Activated CD4-positive, alpha-beta T cell treated with anti-CD3 and anti-CD28 coated beads, Interleukin-2, amount 10 ng/mL, durations not matched to agents 7 days and 5 days (primary cell): ENCODE data around the gene JAKMIP2. TPM values are rescaled to one million over a fixed set of nuclear protein-coding genes. Genes with fewer than 3 reads are reported as not detected.
"Not testable (repeated sequence)": the region's sequence is repeated elsewhere in the genome, so short reads cannot be mapped to it uniquely, and the experiment has no call there.

Source experiments
- CTCF ChIA-PET: fragments of 350-600 bp; sonication (Branson Sonifier 250); formaldehyde crosslinking; loops from one replicate; lab custom pipeline; 2021; ENCODE audit warnings: antibody characterized with exemption; lab: Charles Lee
- POLR2A ChIA-PET: fragments of 350-600 bp; sonication (Branson Sonifier 250); formaldehyde crosslinking; loops from one replicate; lab custom pipeline; 2021; ENCODE audit warnings: antibody characterized with exemption; lab: Charles Lee
- DNase-seq: peaks from one replicate; pipeline ENCODE4 v3.0.0-alpha.2; 2020
- H3K27ac Mint-ChIP-seq: one replicate; pipeline ENCODE4 v1.8.0; 2021; ENCODE audit warnings: mild to moderate bottlenecking, moderate library complexity, mixed read lengths
- H3K27me3 Mint-ChIP-seq: one replicate; pipeline ENCODE4 v1.8.0; 2021; ENCODE audit warnings: mixed read lengths
- H3K36me3 Mint-ChIP-seq: one replicate; pipeline ENCODE4 v1.8.0; 2021; ENCODE audit warnings: low read depth, mixed read lengths
- H3K4me1 Mint-ChIP-seq: one replicate; pipeline ENCODE4 v1.8.0; 2021; ENCODE audit warnings: mixed read lengths
- H3K4me3 Mint-ChIP-seq: one replicate; pipeline ENCODE4 v1.8.0; 2021; ENCODE audit warnings: mild to moderate bottlenecking, moderate library complexity, mixed read lengths
- H3K9me3 Mint-ChIP-seq: one replicate; pipeline ENCODE4 v1.8.0; 2021; ENCODE audit warnings: mixed read lengths
- total RNA-seq, 2 experiments: library from RNA; stranded (reverse); gene quantifications; one replicate each; pipeline ENCODE4 v1.2.3, GENCODE V29; 2021

The JAKMIP2 gene
- total RNA-seq, result 1 to 10 TPM; 4.3 to 5.3 TPM

DNA sequence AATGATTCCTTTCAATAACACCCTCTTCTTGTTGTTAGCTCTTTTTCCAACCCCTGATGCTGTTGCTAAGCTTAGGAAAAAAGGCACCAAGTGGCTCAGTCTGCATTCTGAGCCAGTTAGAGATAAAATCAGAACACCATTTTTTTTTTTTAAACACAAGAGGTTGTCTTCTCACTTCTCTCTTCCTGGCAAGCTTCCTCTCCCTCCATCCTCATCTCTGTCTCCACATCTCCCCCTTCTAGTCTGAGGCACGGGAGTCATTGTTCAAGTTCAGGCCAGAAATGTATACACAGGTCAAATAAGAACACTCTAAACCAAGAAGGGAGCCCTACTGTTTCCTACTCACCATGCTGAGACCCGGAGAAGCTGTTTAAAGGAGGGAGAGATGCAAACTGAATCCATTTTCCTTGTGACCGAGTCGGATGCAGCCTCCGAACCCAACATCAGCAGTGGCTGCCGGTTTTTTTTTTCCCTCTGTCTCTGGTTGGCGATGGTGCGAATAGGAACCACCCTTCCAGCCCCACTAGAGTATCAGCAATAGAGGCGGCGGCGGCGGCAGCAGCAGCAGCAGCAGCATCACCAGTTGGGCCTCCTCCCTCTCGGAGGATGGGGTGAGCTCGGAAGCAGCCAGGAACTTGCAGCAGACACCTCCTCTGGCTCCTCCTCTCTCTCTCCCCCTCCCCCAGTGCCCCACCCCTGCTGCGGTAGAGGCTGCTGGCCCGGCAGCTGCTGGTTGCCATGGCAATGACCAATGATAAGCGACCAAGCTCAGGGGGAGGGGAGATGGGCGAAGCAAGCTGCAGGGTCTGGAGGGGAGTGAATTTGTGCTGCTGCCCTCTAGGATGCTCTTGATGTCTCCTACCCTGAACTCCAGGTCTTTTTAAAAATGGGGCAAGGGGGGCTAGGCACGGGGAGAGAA is at the start of gene JAKMIP2:
JAKMIP2 (minus strand) TSS at position 619 of the 919 bp plus-strand sequence. CDS start 110,922 bp downstream, outside the sequence.
- Mint-ChIP-seq H3K4me3 (peak within 1 kb of the TSS; percentile 93), H3K27ac (peak within 1 kb of the TSS; percentile 98), H3K4me1 (peaks cover 24% of the 10 kb centered on the region), H3K36me3 (no peaks in the 10 kb centered on the region), H3K9me3 (no peaks in the 10 kb centered on the region), H3K27me3 (peaks cover 5% of the 10 kb centered on the region)
- POLR2A ChIA-PET, result interaction anchor here (0.6 kb wide), 3 partner anchors 35 to 568 kb away, joined by 3 to 7 read pairs (median 4); no protein-coding TSS in a partner anchor
- CTCF ChIA-PET, result interaction anchor here (1.2 kb wide), 1 partner anchor 364 kb away, joined by 3 read pairs; no protein-coding TSS in a partner anchor
- peak; percentile 93 for DNase-seq

DNA sequence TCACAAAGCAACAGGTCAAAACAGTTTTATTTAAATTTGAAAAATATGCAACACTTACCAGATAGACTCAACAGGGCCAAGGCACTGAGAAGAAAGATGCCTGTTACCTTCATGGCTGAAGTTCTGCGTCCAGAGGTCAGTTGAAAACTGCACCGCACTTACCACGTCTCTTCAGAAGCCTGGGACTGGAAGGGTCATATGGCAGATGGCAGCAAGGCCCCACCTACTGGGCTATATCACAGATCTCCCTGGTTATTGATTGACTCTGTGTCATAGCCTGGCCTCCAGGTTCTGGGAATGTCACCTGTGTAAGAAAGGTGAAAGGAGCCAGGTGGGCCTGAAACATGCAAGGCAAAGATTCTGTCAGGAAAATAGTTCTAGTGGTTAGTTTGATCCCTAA is 48.9 kb upstream of the JAKMIP2 start, which contains the start of gene SPINK1:
SPINK1 (minus strand) TSS at position 207 of the 400 bp plus-strand sequence; CDS start at position 113, 94 bp downstream.
- CTCF ChIA-PET, result no interaction called here
- POLR2A ChIA-PET, result no interaction called here
- H3K4me1 Mint-ChIP-seq, result no peaks in the 10 kb centered on the region
- H3K27ac Mint-ChIP-seq, result no peak within 1 kb of the TSS
- no peaks in the 10 kb centered on the region for H3K36me3 Mint-ChIP-seq
- no peak within 1 kb of the TSS for H3K4me3 Mint-ChIP-seq
- H3K27me3 Mint-ChIP-seq, result peaks cover 29% of the 10 kb centered on the region
- no peak for DNase-seq
- no peaks in the 10 kb centered on the region for H3K9me3 Mint-ChIP-seq

DNA sequence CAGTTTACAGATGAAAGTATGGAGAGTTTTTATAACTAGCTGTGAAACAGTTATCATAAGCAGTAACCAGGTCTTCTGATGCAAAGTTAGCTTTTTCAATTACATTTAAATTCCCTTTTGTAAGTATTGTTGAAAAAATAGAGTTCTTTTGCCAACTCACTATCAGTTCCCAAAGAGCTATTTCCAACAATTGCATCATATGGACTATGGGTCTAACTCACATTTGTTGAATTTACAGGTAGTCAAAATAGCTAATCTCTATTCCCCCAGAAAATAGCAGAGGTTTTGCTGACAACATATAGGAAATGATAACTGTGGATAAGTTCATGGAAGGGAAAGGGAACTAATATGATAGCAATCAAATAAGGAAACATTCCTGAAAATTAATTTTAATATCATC is 47.5 kb upstream of the JAKMIP2 start:
- Mint-ChIP-seq H3K9me3 (no peaks in the 10 kb centered on the region), H3K4me1 (no peaks in the 10 kb centered on the region), H3K4me3 (no peak overlapping the region), H3K27me3 (peaks cover 27% of the 10 kb centered on the region), H3K36me3 (no peaks in the 10 kb centered on the region), H3K27ac (no peak overlapping the region)
- no peak for DNase-seq
- CTCF ChIA-PET, result no interaction called here
- POLR2A ChIA-PET, result no interaction called here

DNA sequence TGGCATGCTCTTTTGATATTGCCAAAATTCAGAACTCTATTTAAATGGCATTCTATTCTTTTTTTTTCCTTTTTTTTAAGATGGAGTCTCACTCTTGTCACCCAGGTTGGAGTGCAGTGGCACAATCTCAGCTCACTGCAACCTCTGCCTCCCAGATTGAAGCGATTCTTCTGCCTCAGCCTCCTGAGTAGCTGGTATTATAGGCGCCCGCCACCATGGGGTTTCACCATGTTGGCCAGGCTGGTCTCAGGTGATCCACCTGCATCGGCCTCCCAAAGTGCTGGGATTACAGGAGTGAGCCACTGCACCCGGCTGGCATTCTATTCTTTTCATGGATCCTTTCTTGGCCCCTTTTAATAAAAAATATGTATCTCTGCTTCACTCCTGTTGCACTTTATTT is 44.5 kb upstream of the JAKMIP2 start:
- POLR2A ChIA-PET, H3K27ac Mint-ChIP-seq, H3K9me3 Mint-ChIP-seq, H3K4me3 Mint-ChIP-seq, H3K4me1 Mint-ChIP-seq, H3K36me3 Mint-ChIP-seq, DNase-seq, CTCF ChIA-PET: not testable (repeated sequence)
- peaks cover 21% of the 10 kb centered on the region for H3K27me3 Mint-ChIP-seq

DNA sequence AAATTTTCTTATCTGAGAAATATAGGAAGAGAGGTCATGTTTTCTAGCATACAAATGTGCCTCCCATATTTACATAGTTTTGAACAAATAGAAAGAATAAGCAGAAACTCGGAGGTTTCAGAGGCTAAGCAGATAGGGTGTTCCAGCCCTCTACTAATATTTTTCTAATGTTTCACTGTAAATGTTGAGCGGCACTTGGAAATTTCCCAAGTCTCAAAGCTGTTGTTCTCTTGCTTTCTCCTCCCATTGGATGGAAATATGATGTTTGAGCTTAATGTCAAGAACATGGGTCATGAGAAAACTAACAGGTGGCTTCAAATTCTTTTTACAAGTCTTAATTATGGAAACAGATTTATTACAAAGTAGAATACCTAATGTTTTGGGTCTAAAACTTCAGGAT is 43.8 kb upstream of the JAKMIP2 start:
- POLR2A ChIA-PET, result no interaction called here

DNA sequence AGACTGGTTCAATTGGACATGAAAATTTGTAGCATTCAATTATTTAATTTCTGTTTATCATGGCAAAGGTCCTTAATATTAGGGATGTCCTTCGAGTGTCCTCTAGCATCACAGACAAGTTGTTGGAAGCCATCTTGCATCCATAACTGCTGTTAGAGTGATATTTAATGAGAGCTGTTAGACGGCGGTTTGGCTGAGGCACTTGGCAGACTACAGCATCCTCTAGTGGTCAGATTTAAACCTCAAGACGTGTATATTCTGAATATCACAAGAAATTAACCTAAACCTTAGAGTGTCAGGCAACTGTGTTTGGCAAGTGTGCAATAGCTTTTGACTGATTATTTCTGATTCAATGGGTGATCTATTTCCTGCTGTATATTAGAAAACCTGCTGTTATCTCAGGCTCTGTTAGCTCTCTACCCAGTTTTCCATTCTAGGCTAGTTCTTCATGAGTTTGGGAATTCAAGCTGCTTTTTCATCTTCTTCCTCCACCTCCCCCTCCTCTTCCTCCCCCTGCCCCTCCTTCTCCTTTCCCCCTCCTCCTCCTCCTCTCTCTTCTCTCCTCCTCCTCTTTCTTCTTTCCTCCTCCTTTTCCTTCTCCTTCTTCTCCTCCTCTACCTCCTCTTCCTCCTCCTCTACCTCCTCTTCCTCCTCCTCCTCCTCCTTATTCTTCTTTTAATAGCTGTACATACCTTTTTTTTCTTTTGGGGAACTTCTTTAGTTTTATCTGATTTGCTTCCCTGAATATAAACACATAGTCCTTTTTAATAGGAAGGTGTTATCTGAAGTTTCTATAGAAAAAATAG is 40.4 kb upstream of the JAKMIP2 start:
- H3K36me3 Mint-ChIP-seq, result no peaks in the 10 kb centered on the region
- H3K9me3 Mint-ChIP-seq, result no peaks in the 10 kb centered on the region
- no peak overlapping the region for H3K4me3 Mint-ChIP-seq
- H3K4me1 Mint-ChIP-seq, result no peaks in the 10 kb centered on the region
- ChIA-PET CTCF (interaction anchor here (0.7 to 1.5 kb wide), 4 partner anchors 11 to 1197 kb away, joined by 4 to 14 read pairs (median 6); no protein-coding TSS in a partner anchor), POLR2A (no interaction called here)
- DNase-seq, result peak; percentile 54
- no peak overlapping the region for H3K27ac Mint-ChIP-seq
- peaks cover 6% of the 10 kb centered on the region for H3K27me3 Mint-ChIP-seq

More for the DNA sequence above, 43.8 kb upstream of the JAKMIP2 start:
- Mint-ChIP-seq H3K4me3 (no peak overlapping the region), H3K27me3 (peaks cover 21% of the 10 kb centered on the region), H3K36me3 (no peaks in the 10 kb centered on the region), H3K27ac (no peak overlapping the region), H3K4me1 (no peaks in the 10 kb centered on the region), H3K9me3 (no peaks in the 10 kb centered on the region)
- DNase-seq, result no peak
- CTCF ChIA-PET, result no interaction called here

DNA sequence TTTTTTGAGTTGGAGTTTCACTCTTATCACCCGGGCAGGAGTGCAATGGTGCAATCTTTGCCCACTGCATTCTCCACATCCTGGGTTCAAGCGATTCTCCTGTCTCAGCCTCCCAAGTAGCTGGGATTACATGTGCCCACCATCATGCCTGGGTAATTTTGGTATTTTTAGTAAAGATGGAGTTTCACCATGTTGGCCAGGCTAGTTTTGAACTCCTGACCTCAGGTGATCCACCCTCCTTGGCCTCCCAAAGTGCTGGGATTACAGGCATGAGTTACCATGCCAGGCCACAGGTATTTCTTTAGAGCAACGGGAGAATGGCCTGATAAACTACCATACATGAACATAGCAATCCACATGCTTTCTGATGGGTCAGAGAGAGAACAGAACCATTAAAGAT is 39.7 kb upstream of the JAKMIP2 start:
- H3K27me3 Mint-ChIP-seq, POLR2A ChIA-PET, H3K27ac Mint-ChIP-seq, H3K9me3 Mint-ChIP-seq, H3K36me3 Mint-ChIP-seq, DNase-seq, H3K4me1 Mint-ChIP-seq, H3K4me3 Mint-ChIP-seq: not testable (repeated sequence)
- CTCF ChIA-PET, result interaction anchor here (0.7 to 1.5 kb wide), 5 partner anchors 10 to 1543 kb away, joined by 3 to 14 read pairs (median 4); no protein-coding TSS in a partner anchor

DNA sequence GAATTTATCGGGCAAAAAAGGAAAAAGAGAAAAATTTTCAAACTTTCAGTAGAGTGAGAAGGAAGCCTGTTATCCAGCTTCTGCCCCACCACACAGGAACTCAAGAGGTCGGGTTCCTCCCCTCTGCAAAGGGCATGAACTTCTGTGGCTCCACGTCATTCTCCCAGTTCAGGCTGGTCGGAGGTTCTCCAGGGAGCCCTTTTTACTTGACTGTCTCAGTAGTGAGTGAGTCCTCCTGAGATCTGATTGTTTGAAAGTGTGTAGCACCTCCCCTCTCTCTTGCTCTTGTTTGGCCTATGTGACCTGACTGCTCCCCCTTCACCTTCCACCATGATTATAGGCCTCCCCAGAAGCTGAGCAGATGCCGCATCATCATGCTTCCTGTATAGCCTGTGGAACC is 39.2 kb upstream of the JAKMIP2 start:
- ChIA-PET POLR2A (no interaction called here), CTCF (interaction anchor here (0.7 kb wide), 2 partner anchors 451 to 1542 kb away, joined by 3 read pairs; no protein-coding TSS in a partner anchor)
- H3K4me3 Mint-ChIP-seq, result no peak overlapping the region
- no peaks in the 10 kb centered on the region for H3K4me1 Mint-ChIP-seq
- H3K36me3 Mint-ChIP-seq, result no peaks in the 10 kb centered on the region
- H3K27ac Mint-ChIP-seq, result no peak overlapping the region
- H3K27me3 Mint-ChIP-seq, result peaks cover 5% of the 10 kb centered on the region
- no peaks in the 10 kb centered on the region for H3K9me3 Mint-ChIP-seq
- no peak for DNase-seq

DNA sequence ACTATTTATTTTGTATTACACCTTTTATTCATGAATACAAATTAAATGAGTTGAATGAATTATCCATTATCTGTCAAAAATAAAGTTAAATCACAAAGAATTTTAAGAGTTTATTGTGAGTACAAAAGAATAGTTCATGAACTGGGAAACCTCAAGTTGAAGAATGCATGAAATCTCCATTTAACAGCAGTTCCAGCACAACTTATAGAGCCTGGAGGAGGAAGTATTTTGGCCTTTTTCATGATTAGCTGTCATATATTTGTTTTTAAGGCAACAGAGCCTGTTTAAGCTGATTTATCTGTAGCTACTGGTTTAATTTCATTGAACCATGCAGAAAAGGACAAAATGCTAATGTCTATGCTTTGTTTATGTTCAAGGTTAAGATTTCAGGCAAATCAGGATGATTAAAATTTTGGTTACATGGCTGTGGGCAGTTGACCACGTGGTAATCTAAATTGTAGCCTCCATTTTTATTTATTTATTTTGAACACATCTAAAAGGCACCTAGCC is 36.8 kb upstream of the JAKMIP2 start:
- H3K27ac Mint-ChIP-seq, result no peak overlapping the region
- CTCF ChIA-PET, result no interaction called here
- POLR2A ChIA-PET, result no interaction called here
- no peaks in the 10 kb centered on the region for H3K36me3 Mint-ChIP-seq
- no peak for DNase-seq
- peaks cover 6% of the 10 kb centered on the region for H3K27me3 Mint-ChIP-seq
- H3K4me1 Mint-ChIP-seq, result no peaks in the 10 kb centered on the region
- no peak overlapping the region for H3K4me3 Mint-ChIP-seq
- H3K9me3 Mint-ChIP-seq, result no peaks in the 10 kb centered on the region

DNA sequence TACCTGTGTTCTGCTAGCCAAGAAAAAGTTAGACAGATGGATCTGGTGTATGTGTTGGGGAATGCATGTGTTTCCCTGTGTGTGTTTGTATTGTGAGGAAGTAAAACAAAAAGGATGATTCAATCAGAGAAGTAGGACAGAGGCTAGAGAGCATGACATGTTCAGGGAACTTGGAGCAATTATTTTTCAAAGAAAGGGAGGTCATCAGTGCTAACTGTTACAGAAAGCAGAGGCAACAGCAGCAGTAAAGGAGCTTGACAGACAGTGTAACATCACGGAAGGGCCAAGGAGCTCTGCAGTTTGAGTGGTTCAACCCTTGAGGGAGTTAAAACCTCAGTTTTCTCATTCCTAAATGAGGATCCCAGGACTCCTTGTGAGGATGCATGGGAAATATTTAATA is 35.8 kb upstream of the JAKMIP2 start:
- Mint-ChIP-seq H3K27me3 (peaks cover 6% of the 10 kb centered on the region), H3K4me3 (no peak overlapping the region), H3K4me1 (no peaks in the 10 kb centered on the region), H3K36me3 (no peaks in the 10 kb centered on the region), H3K27ac (no peak overlapping the region), H3K9me3 (no peaks in the 10 kb centered on the region)
- ChIA-PET POLR2A (no interaction called here), CTCF (no interaction called here)
- no peak for DNase-seq

DNA sequence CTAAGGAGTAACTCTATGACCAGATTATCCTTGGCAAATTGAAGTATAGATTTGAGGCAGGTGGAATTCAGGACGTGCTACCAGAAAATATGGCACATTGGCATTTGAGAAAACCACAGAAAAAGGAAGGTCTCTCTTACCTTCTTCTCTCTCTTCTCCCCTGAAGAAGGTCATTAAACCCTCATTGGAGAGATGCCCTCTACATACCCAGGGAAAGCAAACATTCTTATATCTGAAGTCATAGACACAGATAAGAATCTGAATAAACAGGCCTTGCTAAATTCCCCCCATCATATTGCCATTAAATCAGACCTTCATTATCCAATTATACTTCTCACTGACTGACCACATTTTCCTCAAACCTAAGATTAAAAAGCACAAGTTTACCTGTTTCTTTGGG is 31.2 kb upstream of the JAKMIP2 start:
- H3K4me1 Mint-ChIP-seq, result no peaks in the 10 kb centered on the region
- no peak overlapping the region for H3K27ac Mint-ChIP-seq
- no peak for DNase-seq
- H3K9me3 Mint-ChIP-seq, result no peaks in the 10 kb centered on the region
- CTCF ChIA-PET, result no interaction called here
- peaks cover 6% of the 10 kb centered on the region for H3K27me3 Mint-ChIP-seq
- no peak overlapping the region for H3K4me3 Mint-ChIP-seq
- H3K36me3 Mint-ChIP-seq, result no peaks in the 10 kb centered on the region
- POLR2A ChIA-PET, result no interaction called here

DNA sequence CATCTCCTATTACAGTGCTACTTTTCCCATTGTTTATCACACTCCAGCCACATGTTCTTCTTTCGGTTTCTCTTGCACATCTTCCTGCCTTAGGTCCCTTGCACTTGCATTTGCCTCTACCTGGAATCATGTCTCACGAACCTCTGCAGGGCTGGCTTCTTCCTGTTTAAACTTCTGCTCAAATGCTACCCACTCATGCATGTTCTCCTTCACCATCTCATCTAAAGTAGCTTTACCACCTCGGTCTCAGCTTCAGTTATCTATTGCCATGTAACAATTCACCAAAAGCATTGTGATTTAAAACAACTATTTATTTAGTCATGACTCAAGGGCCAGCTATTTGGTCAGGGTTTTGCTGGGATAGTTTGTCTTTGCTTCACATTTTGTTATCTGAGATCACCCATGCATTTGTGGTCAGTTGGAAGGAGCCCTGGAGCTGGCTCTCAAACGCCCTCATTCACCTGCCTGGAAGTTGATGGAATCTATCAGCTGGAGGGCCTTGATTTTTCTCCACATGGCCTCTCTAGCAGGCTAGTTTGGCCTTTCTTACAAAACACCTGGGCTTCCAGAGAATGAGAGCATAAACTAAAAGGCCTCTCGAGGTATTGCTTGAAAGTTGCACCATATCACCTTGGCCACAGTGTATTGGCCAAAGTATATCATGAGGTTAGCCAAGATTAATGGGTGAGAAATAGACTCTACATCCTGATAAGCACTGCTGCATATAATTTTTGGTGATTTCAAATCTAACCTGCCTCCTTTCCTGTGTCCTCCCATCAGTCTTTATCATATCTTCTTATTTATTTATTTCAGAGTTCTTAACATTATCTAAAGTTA is 27.5 kb upstream of the JAKMIP2 start:
- CTCF ChIA-PET, result no interaction called here
- DNase-seq, result no peak
- H3K27ac Mint-ChIP-seq, result no peak overlapping the region
- H3K4me3 Mint-ChIP-seq, result no peak overlapping the region
- H3K9me3 Mint-ChIP-seq, result no peaks in the 10 kb centered on the region
- peaks cover 4% of the 10 kb centered on the region for H3K4me1 Mint-ChIP-seq
- POLR2A ChIA-PET, result no interaction called here
- H3K27me3 Mint-ChIP-seq, result no peaks in the 10 kb centered on the region
- no peaks in the 10 kb centered on the region for H3K36me3 Mint-ChIP-seq
